Breast epithelium (tissue), 4 donors: ENCODE data around the gene CLK3. TPM values are rescaled to one million over a fixed set of nuclear protein-coding genes. Genes with fewer than 3 reads are reported as not detected.

Experiments used
- DNase-seq, 2 donors: peaks; one replicate each; pipeline ENCODE4 v3.0.0-alpha.2; 2019; ENCODE audit warnings: low spot score in 2 of 2
- H3K27ac ChIP-seq, 2 donors: fragments of 200-600 bp; sonication (generic) in 1 of 2; one replicate each; pipeline ENCODE4 v1.5.1; 2016 to 2019; ENCODE audit warnings: mild to moderate bottlenecking in 1 of 2
- H3K27me3 ChIP-seq, 2 donors: fragments of 200-600 bp; sonication (generic) in 1 of 2; one replicate each; pipeline versions ENCODE4 v1.5.1 to v1.6.0; 2017 to 2019; ENCODE audit warnings: control low read depth in 1 of 2, mild to moderate bottlenecking in 1 of 2
- H3K36me3 ChIP-seq: fragments of 200-600 bp; one replicate; pipeline ENCODE4 v1.5.1; 2019
- H3K4me1 ChIP-seq, 2 donors: fragments of 200-600 bp; sonication (generic); one replicate each; pipeline ENCODE4 v1.5.1; 2016 to 2019; ENCODE audit warnings: control low read depth in 1 of 2
- H3K4me3 ChIP-seq, 3 donors: fragments of 200-600 bp; sonication (generic); 1 replicate in 2 of 3; 2 replicates in 1 of 3; pipeline ENCODE4 v1.5.1; 2016 to 2019; ENCODE audit warnings: mild to moderate bottlenecking in 3 of 3, moderate library complexity in 2 of 3
- H3K9me3 ChIP-seq, 2 donors: fragments of 200-600 bp; sonication (generic) in 1 of 2; one replicate each; pipeline ENCODE4 v1.5.1; 2016 to 2019; ENCODE audit warnings: control low read depth in 1 of 2
- POLR2A ChIP-seq: fragments of 450-650 bp; IDR thresholded peaks from one replicate; pipeline ENCODE4 v1.6.1; 2016; ENCODE audit warnings: antibody characterized with exemption, mild to moderate bottlenecking, moderate library complexity
- POLR2AphosphoS5 ChIP-seq, 3 donors: sonication (generic); formaldehyde crosslinking; IDR thresholded peaks; one replicate each; pipeline ENCODE4 v1.6.1; 2017; ENCODE audit warnings: antibody characterized with exemption in 3 of 3
- intact Hi-C: fragments of 100-400 bp; cut with DNase I; formaldehyde crosslinking; loops from one replicate; pipeline ENCODE4 v1.15.1; 2023; ENCODE audit warnings: low total_unique reads
- total RNA-seq, 3 donors: library from RNA; depleted of rRNA; stranded (reverse); fragments of >200 nt; gene quantifications; one replicate each; pipeline ENCODE4 v1.1.0, GENCODE V29; 2016
- TF ChIP-seq, protein P1 (sequence below), 3 donors: fragments of 450-650 bp; IDR thresholded peaks; one replicate each; pipeline ENCODE4 v1.5.1; 2016 to 2017; ENCODE audit warnings: antibody characterized with exemption in 3 of 3, mild to moderate bottlenecking in 3 of 3, moderate library complexity in 3 of 3

CLK3 gene
- total RNA-seq, 3 donors from 2014 or later = 99.2 to 110 (median 101) TPM

DNA sequence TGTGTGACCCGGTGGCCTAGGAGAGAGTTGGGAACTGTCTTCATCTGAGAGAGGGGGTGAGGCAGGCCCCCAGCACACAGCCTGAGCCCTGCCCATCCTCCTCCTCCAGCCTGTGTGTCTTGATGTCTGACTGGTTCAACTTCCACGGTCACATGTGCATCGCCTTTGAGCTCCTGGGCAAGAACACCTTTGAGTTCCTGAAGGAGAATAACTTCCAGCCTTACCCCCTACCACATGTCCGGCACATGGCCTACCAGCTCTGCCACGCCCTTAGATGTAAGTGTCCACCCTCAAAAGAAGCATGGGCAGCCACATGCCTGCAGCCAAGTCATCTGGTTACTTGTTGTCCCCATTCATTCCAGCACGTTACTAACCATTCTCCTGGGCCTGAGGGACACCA lies 10.1 kb downstream of the CLK3 start:
- no peak for DNase-seq
- no peaks in the 10 kb centered on the region for H3K27me3 ChIP-seq
- TF ChIP-seq, protein P1, sequence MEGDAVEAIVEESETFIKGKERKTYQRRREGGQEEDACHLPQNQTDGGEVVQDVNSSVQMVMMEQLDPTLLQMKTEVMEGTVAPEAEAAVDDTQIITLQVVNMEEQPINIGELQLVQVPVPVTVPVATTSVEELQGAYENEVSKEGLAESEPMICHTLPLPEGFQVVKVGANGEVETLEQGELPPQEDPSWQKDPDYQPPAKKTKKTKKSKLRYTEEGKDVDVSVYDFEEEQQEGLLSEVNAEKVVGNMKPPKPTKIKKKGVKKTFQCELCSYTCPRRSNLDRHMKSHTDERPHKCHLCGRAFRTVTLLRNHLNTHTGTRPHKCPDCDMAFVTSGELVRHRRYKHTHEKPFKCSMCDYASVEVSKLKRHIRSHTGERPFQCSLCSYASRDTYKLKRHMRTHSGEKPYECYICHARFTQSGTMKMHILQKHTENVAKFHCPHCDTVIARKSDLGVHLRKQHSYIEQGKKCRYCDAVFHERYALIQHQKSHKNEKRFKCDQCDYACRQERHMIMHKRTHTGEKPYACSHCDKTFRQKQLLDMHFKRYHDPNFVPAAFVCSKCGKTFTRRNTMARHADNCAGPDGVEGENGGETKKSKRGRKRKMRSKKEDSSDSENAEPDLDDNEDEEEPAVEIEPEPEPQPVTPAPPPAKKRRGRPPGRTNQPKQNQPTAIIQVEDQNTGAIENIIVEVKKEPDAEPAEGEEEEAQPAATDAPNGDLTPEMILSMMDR (IDR thresholded peaks at IDR 0.05) = no peak
- no peak for TF ChIP-seq POLR2AphosphoS5 (IDR thresholded peaks at IDR 0.05)
- no peak for TF ChIP-seq POLR2A
- H3K4me1 ChIP-seq = peaks cover 0 to 3% of the 10 kb centered on the region in 2 donors
- intact Hi-C loops = no loop called here
- no peak overlapping the region for H3K4me3 ChIP-seq
- H3K9me3 ChIP-seq = no peaks in the 10 kb centered on the region
- no peak overlapping the region for H3K27ac ChIP-seq
- peaks cover 24% of the 10 kb centered on the region for H3K36me3 ChIP-seq

- no peak for TF ChIP-seq POLR2A
- intact Hi-C loops = no loop called here
- Histone ChIP-seq H3K9me3 (no peaks in the 10 kb centered on the region), H3K36me3 (peaks cover 24% of the 10 kb centered on the region), H3K27ac (no peak overlapping the region), H3K4me1 (no peaks in the 10 kb centered on the region), H3K27me3 (no peaks in the 10 kb centered on the region), H3K4me3 (no peak overlapping the region)
- no peak for DNase-seq
Observed at GRCh38 chr15:74626336-74626735, 10.7 kb downstream of the CLK3 start.

GRCh38 chr15:74626752-74627692 lies 11.4 kb downstream of the CLK3 start:
- H3K4me3 ChIP-seq = no peak overlapping the region
- H3K27ac ChIP-seq = no peak overlapping the region
- intact Hi-C loops = no loop called here
- DNase-seq = no peak
- H3K36me3 ChIP-seq = peaks cover 22% of the 10 kb centered on the region
- TF ChIP-seq POLR2A (no peak), POLR2AphosphoS5 (IDR thresholded peaks at IDR 0.05) (no peak)
- TF ChIP-seq, protein P1 (IDR thresholded peaks at IDR 0.05) = no peak
- H3K9me3 ChIP-seq = no peaks in the 10 kb centered on the region
- no peaks in the 10 kb centered on the region for H3K27me3 ChIP-seq
- no peaks in the 10 kb centered on the region for H3K4me1 ChIP-seq

- TF ChIP-seq POLR2AphosphoS5 (IDR thresholded peaks at IDR 0.05) (no peak), POLR2A (no peak)
- TF ChIP-seq, protein P1 (IDR thresholded peaks at IDR 0.05) = no peak
- H3K4me3 ChIP-seq = no peak overlapping the region
- intact Hi-C loops = no loop called here
- H3K36me3 ChIP-seq = peaks cover 19% of the 10 kb centered on the region
- no peaks in the 10 kb centered on the region for H3K27me3 ChIP-seq
- H3K9me3 ChIP-seq = no peaks in the 10 kb centered on the region
- DNase-seq = no peak
- no peak overlapping the region for H3K27ac ChIP-seq
- no peaks in the 10 kb centered on the region for H3K4me1 ChIP-seq
Observed at GRCh38 chr15:74627766-74628165, 12.1 kb downstream of the CLK3 start.

GRCh38 chr15:74628199-74628598 lies 12.6 kb downstream of the CLK3 start:
- intact Hi-C loops = no loop called here
- H3K36me3 ChIP-seq = peaks cover 19% of the 10 kb centered on the region
- H3K27ac ChIP-seq = no peak overlapping the region
- no peaks in the 10 kb centered on the region for H3K27me3 ChIP-seq
- no peak overlapping the region for H3K4me3 ChIP-seq
- no peak for TF ChIP-seq POLR2A
- TF ChIP-seq POLR2AphosphoS5 (IDR thresholded peaks at IDR 0.05) = no peak
- TF ChIP-seq, protein P1 (IDR thresholded peaks at IDR 0.05) = no peak
- no peaks in the 10 kb centered on the region for H3K9me3 ChIP-seq
- DNase-seq = no peak
- no peaks in the 10 kb centered on the region for H3K4me1 ChIP-seq
